ENCODE measurements around the gene APBA2.

APBA2 gene

GRCh38 chr15:29110733-29111132 is 225.0 kb downstream of the APBA2 start:
- DNase-seq = no peak

DNA sequence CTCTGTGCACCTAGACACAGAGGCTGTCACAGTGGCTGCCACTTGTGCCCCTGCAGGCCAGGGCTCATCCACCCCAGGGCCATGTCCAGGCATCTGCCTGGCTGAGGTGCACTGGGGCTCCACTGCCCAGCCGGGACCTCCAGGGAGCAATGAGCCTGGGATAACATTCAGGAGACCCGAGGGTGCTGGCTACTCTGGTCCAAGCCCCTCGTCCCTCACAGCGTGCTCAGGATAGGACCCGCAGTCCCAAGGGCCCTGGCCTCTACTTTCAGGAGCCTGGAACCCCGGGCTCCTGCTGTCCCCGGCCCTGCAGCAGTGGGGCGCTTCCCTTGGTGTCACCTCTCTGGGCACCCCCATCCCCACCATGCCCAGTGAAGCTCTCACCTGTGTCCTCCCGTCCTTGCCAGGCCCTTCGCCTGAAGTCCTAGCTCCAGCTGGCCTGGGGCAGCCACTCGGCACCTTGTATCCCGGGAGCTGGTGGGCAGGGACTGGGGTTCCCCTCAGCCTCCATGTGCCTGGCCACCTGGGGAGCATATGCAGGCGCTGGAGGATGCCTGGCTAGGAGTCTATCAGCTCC is 226.0 kb downstream of the APBA2 start:
- DNase-seq = no peak

DNA sequence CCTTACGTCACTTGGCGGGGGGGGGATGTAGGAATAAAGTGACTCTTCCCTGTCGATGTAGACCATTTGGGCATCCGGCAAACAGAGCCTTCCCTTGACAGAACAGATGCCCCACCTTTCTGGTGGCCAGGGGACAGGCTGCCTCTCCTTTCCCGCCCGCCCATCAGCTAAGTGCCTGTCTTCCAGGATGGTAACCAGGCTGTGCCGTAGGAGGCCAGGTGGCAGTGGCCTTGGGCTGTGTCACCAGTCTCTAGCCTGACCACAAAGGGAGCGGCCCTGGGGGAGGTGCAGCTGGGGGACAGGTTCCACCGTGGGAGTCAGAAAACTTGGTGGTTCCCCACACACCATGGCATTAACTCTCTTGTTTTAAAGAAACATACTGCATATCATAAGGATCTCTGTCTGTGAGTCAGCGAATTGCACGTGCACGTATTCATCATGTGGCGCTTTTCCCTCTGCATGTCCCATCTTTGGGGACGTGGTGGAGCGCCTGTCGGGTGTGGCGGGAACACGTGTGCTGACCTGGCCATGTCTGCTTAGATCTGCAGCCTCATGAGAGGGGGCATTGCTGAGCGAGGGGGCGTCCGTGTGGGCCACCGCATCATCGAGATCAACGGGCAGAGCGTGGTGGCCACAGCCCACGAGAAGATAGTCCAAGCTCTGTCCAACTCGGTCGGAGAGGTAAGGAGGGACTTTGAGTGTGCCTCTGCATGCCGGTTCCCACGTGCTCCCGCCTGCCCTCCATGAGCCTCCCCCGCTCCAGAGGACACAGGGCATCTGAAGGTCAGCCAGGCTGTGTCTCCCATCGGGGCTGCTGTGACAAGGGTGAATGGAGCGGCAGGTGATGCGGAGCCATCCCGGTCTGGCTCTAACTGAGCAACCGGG is 227.8 kb downstream of the APBA2 start:
- no peak for DNase-seq

DNA sequence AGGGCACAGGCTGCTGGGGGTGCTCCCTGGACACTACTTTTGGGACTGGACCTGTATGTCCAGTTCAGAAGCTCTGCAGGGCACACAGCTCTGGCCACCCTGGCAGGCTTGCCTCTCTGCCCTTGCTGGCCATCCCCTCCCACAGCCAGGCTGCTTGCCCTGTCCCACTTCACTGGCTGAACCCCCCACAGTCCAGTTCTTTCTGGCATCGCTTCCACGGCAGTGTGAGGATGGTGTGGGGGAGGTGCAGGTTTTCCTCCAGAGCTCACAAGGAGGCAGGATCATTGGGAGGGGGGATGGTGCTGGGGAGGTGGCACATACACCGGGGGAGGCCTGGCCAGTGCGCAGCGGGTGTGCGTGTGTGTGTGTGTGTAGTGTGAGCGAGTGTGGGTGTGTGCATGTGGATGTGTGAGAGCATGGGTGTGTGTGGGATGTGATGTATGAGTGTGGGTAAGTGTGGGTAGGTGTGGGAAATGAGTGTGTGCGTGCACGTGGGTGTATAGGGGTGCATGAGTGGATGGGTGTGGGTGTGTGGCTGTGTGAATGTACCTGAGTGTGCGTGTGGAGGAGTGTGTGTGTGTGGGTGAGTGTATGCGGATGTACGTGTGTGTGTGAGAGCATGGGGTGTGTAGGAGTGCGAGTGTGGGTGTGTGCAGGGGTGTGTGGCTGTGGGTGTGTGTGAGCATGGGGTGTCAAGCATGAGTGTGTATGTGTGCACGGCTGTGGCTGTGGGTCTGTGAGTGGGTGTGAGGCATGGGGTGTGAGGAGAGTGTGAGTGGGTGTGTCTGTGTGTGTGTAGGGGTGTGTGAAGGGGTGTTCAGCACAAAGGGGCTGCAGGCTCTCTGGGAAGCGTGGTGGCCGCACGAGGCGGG is 228.7 kb downstream of the APBA2 start:
- DNase-seq = no peak

- DNase-seq = no peak
Measured at GRCh38 chr15:29115093-29115991, 229.6 kb downstream of the APBA2 start.

- no peak for DNase-seq
Measured at GRCh38 chr15:29116970-29117700, 231.4 kb downstream of the APBA2 start.

DNA sequence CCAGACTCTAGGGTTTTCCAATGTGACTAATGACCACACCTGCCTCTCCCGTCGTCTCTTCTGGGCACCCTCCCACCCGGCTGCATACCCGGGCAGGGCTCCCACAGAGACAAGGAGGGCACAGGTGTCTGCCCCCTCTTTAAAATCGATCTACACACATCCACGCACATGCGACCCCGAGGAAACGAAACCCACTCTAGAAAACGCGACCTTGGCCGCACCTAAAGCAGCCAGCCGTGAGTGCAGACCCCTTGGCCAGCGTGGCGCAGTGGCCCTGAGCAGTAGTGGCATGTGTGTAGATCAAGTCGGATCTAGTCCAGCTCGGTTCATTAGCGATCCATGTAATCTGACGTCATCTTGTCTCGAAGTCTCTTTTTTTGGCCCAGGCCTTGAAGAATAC is 232.0 kb downstream of the APBA2 start:
- DNase-seq = no peak

GRCh38 chr15:29119847-29120246 is 234.1 kb downstream of the APBA2 start:
- no peak for DNase-seq

- no peak for DNase-seq
Measured at GRCh38 chr15:29120593-29121368, 235.0 kb downstream of the APBA2 start.

DNA sequence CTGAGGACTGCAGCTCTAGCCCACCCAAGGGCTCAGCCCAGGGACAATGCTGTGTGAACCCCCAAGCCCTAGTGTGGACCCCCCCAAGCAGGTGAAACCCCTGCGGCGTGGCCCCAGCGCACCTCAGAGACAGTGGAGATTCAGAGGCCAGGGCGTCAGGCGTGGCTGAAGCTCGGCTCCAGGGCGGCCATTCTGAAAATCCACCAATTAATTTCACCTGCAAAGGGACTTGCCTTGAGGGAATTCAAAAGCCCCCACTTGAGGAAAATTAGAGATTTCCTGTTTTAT is 235.5 kb downstream of the APBA2 start:
- DNase-seq = no peak

DNA sequence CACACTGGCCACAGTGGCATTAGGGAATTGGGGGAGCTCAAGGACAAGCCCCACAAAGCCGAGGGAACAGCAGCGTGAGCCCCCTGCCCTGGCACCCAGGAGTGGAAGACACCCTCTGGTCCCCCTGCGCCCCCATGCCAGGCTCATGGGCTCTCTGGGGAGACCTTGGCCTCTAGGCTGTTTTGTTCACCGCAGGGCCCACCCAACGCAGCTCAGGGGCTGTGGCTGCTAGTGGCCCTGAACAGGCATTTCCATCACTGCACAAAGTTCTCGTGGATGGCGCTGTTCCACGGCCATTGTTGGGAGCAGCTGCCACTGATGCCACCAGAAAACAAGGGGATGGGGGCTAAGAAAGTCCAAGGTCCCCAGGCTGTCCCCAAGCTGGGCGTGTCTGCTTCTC is 236.1 kb downstream of the APBA2 start:
- DNase-seq = no peak

- DNase-seq = no peak
Measured at GRCh38 chr15:29122506-29122905, 236.7 kb downstream of the APBA2 start.

DNA sequence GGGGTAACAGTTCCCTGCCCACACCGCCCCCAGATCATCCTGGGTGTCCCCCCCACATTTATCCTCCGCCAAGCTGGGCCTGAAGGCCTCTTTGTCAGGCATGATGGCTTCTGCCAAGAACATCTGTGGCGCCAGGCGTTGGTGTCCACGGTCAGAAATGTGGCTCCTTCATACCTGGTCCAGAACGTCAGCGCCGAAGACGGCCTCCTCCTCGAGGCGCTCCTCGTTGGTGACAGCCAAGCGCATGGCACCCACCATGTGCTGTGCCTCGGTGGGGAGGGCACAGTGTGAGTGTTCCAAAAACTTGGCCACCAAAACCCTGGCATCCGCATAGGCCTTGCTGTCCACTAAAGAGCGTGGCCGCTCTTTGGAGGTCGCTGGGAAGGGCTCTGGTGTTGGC is 237.4 kb downstream of the APBA2 start:
- no peak for DNase-seq

DNA sequence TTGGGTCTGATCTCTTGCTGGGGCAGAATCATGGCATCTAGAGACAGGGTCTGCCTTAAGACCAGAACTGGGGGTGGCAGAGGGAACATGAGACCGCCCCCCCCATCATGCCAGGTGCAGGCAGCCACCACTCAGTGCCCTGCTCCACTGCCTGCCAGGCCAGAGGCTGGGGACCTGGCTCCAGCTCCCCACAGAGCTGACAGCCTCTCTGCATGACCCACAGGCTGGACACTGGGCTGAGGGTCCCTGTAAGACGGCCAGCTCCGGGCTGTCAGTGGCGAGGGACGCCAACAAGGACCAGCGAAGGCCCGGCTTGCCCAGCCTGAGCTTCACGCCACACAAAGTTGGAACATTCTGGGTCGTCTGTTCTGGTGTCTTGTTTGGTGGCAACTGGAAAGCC is 238.2 kb downstream of the APBA2 start:
- DNase-seq = no peak

- no peak for DNase-seq
Measured at GRCh38 chr15:29124581-29125381, 239.0 kb downstream of the APBA2 start.

DNA sequence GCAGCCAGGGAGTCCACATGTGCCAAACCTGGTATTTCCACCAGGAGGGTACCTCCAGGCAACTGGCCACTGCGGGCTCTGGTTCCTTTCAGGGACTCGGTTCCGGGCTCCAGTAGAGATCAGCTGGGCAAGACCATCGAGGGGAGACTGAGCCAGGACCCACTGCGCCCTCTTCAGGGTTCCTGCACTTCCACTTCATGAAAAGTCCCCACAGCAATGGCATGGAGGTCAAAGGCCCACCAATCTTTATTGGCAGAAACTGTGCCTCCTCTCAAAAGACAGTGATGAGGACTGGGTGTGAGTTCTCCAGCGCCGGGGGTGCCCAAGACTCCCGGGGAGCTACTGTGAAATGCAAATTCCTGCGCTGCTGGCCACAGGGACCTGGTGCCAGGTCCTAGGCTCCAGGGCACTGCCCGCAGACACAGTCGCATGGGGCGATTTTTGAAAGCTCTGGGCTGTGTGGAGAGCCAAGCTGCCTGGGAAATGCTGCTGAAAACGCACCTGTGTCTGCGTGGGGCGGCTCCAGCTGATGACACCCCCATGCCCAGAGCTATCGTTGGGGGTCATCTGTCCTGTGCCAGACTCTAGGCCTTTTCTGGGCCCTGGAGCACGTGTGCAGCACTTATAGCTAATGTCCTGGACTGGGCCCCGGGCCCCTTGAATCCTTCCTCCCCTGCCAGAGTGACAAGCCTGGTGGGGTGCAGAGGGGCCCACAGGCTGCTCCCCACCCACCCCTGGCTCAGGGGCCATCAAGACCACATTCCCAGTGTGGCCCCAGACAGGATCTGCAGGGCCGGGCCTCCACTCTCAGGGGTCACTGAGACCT is 239.8 kb downstream of the APBA2 start:
- DNase-seq = no peak

GRCh38 chr15:29126208-29126536 is 240.4 kb downstream of the APBA2 start:
- no peak for DNase-seq

GRCh38 chr15:29126821-29127461 is 241.2 kb downstream of the APBA2 start:
- DNase-seq = no peak
